Right atrium auricular region (tissue), 2 donors: ENCODE data around the gene VMAC. TPM values are rescaled to one million over a fixed set of nuclear protein-coding genes. Genes with fewer than 3 reads are reported as not detected.

Experiments used
- DNase-seq: peaks from one replicate; pipeline ENCODE4 v3.0.0-alpha.2; 2019; ENCODE audit warnings: low spot score
- H3K27ac ChIP-seq, 2 donors: fragments of 200-600 bp; sonication (generic); 1 replicate in 1 of 2; 2 replicates in 1 of 2; pipeline ENCODE4 v1.5.1; 2016 to 2019
- H3K27me3 ChIP-seq, 2 donors: fragments of 200-600 bp; sonication (generic); one replicate each; pipeline versions ENCODE4 v1.5.1 to v1.6.0; 2017 to 2019
- H3K36me3 ChIP-seq: fragments of 200-600 bp; sonication (generic); one replicate; pipeline ENCODE4 v1.5.1; 2016
- H3K4me1 ChIP-seq, 2 donors: fragments of 200-600 bp; sonication (generic); one replicate each; pipeline versions ENCODE4 v1.5.1 to v1.6.0; 2017 to 2019
- H3K4me3 ChIP-seq, 2 donors: fragments of 200-600 bp; sonication (generic); 1 replicate in 1 of 2; 2 replicates in 1 of 2; pipeline ENCODE4 v1.5.1; 2017 to 2019; ENCODE audit warnings: mild to moderate bottlenecking in 1 of 2, moderate library complexity in 1 of 2
- H3K9me3 ChIP-seq, 2 donors: fragments of 200-600 bp; sonication (generic); one replicate each; pipeline ENCODE4 v1.5.1; 2019
- total RNA-seq, 2 donors: library from RNA; depleted of rRNA; stranded (reverse); fragments of >200 nt; gene quantifications; one replicate each; pipeline ENCODE4 v1.1.0, GENCODE V29; 2016
- TF ChIP-seq, protein P1 (sequence below), 2 donors: fragments of 200-600 bp; sonication (generic); IDR thresholded peaks; one replicate each; pipeline ENCODE4 v1.5.1; 2019; ENCODE audit warnings: antibody characterized with exemption in 2 of 2

Gene VMAC
- total RNA-seq, 2 donors from 2014 or later: 2.6 to 4.1 TPM

DNA sequence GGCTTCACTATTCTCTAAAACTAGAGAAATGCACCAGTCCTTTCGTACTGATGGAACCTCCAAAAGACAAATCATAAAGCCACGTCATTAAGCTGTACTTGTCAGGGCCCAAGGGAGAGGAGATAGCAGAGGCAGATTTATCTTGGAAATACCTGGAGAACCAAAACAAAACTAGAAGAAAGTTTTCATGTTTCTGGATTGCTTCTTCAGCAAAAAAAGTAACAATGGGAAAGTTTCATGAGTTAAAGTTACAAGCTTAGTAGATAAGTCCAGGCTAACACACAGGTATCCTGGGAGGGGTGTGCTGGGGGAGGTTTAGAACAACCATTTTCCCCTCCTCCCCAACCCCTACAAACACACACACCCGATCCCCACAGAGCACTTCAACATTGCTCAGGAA lies 51.7 kb downstream of the VMAC start:
- Histone ChIP-seq H3K9me3 (no peaks in the 10 kb centered on the region), H3K4me3 (no peak overlapping the region), H3K4me1 (peaks cover 0 to 100% of the 10 kb centered on the region in 2 donors), H3K27me3 (no peaks in the 10 kb centered on the region), H3K36me3 (no peaks in the 10 kb centered on the region), H3K27ac (peak overlapping the region; percentile 79 to 86)
- no peak for DNase-seq
- TF ChIP-seq, protein P1, sequence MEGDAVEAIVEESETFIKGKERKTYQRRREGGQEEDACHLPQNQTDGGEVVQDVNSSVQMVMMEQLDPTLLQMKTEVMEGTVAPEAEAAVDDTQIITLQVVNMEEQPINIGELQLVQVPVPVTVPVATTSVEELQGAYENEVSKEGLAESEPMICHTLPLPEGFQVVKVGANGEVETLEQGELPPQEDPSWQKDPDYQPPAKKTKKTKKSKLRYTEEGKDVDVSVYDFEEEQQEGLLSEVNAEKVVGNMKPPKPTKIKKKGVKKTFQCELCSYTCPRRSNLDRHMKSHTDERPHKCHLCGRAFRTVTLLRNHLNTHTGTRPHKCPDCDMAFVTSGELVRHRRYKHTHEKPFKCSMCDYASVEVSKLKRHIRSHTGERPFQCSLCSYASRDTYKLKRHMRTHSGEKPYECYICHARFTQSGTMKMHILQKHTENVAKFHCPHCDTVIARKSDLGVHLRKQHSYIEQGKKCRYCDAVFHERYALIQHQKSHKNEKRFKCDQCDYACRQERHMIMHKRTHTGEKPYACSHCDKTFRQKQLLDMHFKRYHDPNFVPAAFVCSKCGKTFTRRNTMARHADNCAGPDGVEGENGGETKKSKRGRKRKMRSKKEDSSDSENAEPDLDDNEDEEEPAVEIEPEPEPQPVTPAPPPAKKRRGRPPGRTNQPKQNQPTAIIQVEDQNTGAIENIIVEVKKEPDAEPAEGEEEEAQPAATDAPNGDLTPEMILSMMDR (IDR thresholded peaks at IDR 0.05): no peak

DNA sequence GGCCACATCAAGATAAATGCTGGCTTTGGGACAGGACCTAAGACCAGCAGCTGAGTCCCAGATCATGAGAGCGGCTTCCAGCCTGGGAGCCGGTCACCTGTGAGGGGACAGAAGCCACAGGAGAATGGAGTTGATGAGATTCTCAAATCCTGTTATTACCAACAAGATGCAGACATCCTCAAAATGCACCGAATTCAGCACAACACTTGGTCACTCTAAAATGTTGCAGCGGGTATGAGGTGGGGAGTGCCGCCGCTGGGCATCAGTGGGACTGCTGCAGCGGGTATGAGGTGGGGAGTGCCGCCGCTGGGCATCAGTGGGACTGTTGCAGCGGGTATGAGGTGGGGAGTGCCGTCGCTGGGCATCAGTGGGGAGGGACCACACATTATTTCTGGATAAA lies 52.1 kb downstream of the VMAC start:
- DNase-seq: no peak
- Histone ChIP-seq H3K27me3 (no peaks in the 10 kb centered on the region), H3K9me3 (no peaks in the 10 kb centered on the region), H3K4me3 (no peak overlapping the region), H3K4me1 (peaks cover 0 to 100% of the 10 kb centered on the region in 2 donors), H3K36me3 (no peaks in the 10 kb centered on the region), H3K27ac (peak overlapping the region; percentile 79 to 86)
- TF ChIP-seq, protein P1 (IDR thresholded peaks at IDR 0.05): no peak

DNA sequence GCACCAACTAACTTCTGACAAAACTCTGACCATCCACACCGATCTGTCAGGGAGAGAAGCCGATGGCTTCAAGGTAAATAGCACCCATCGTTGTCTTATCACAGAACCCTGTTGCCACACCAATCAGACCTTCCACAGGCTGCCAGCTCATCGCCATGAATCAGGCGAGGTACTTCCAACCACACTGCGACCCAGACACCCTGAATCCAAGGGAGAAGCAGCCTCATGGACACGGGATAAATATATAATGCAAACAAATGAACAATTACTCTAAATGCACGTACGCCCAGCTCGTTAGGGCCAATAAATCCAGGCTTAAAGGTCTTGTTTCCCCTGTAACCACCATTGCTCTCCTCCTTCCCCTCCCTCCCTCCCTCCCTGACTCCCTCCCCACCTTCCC lies 52.5 kb downstream of the VMAC start:
- no peaks in the 10 kb centered on the region for H3K36me3 ChIP-seq
- DNase-seq: no peak
- H3K27me3 ChIP-seq: no peaks in the 10 kb centered on the region
- TF ChIP-seq, protein P1 (IDR thresholded peaks at IDR 0.05): no peak
- no peak overlapping the region for H3K4me3 ChIP-seq
- H3K9me3 ChIP-seq: no peaks in the 10 kb centered on the region
- H3K4me1 ChIP-seq: peaks cover 0 to 100% of the 10 kb centered on the region in 2 donors
- peak overlapping the region; percentile 79 to 86 for H3K27ac ChIP-seq

DNA sequence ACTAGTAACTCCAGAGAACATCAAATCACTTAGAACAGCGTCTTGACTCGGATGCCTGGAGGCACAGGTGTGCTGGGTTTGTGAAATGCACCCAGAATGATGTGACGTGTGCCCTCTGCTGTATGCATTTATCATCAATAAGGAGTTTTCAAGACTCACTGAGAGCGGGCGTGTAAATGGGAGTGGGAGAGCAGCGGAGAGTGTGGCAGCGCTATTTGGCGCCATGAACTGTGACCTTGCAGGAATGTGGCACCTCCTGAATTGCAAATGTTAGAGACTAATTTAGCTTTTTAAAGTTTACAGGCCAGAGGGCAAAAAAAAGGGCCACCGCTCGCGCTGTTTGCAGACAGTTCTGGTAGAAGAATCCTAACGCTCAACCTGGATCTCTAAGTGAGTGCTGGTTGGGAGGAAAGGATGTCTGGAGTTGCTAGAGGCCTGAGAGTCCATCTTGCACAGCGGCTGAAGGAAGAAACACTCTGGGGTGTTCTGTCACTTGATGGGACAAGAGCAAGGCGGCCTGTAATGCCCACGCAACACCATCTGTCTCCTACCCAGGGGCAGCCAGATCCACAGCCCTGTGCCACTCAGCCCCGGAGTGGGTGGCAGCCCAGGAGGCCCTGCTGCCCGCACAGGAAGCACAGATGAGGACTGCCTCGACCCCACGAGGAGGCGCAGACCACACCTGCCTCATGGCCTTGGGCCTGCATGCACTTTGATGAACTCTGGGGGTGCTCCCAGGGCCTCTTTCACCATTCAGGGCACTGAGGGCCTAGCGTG lies 53.6 kb downstream of the VMAC start:
- no peak overlapping the region for H3K4me3 ChIP-seq
- H3K36me3 ChIP-seq: no peaks in the 10 kb centered on the region
- H3K4me1 ChIP-seq: peaks cover 0 to 100% of the 10 kb centered on the region in 2 donors
- H3K27me3 ChIP-seq: no peaks in the 10 kb centered on the region
- TF ChIP-seq, protein P1 (IDR thresholded peaks at IDR 0.05): no peak
- H3K9me3 ChIP-seq: no peaks in the 10 kb centered on the region
- peak overlapping the region; percentile 79 to 86 for H3K27ac ChIP-seq
- DNase-seq: no peak

DNA sequence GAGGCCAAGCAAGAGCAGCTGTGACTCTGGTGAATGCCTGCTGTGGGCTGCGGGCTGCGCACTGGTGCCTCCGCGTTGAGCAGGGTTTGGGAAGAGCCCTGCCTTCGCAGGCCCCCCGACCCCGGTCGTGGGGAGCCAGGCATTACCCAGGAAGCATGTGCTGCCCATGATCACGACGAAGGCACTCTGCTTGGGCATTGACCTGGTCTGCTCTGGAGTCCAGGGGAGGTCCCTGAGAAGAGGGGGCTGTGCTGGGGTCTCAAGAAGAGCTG lies 54.1 kb downstream of the VMAC start:
- Histone ChIP-seq H3K4me3 (no peak overlapping the region), H3K27ac (peak overlapping the region; percentile 79 to 86), H3K4me1 (peaks cover 0 to 98% of the 10 kb centered on the region in 2 donors), H3K36me3 (no peaks in the 10 kb centered on the region), H3K27me3 (no peaks in the 10 kb centered on the region), H3K9me3 (no peaks in the 10 kb centered on the region)
- DNase-seq: no peak
- TF ChIP-seq, protein P1 (IDR thresholded peaks at IDR 0.05): no peak
